Transverse colon (tissue), 4 donors: ENCODE data around the gene AARS1.
"Not testable (repeated sequence)": the region's sequence is repeated elsewhere in the genome, so short reads cannot be mapped to it uniquely, and the experiment has no call there.

Experiments used
- CTCF ChIP-seq, 5 experiments: fragments of 200-600 bp in 3 of 5; fragments of 450-650 bp in 2 of 5; sonication (generic) in 3 of 5; IDR thresholded peaks; 1 replicate in 2 of 5; 2 replicates in 3 of 5; pipeline ENCODE4 v1.5.1; 2016 to 2017; ENCODE audit warnings: antibody characterized with exemption in 5 of 5, inconsistent platforms in 3 of 5, mild to moderate bottlenecking in 2 of 5, moderate library complexity in 1 of 5
- EP300 ChIP-seq: sonication (generic); formaldehyde crosslinking; IDR thresholded peaks from one replicate; pipeline ENCODE4 v1.6.1; 2017; ENCODE audit warnings: antibody characterized with exemption, low read depth
- POLR2A ChIP-seq: fragments of 450-650 bp; IDR thresholded peaks from one replicate; pipeline ENCODE4 v1.6.1; 2016; ENCODE audit warnings: antibody characterized with exemption, mild to moderate bottlenecking, moderate library complexity
- POLR2AphosphoS5 ChIP-seq, 3 donors: sonication (generic); formaldehyde crosslinking; IDR thresholded peaks; one replicate each; pipeline ENCODE4 v1.6.1; 2016; ENCODE audit warnings: antibody characterized with exemption in 3 of 3

DNA sequence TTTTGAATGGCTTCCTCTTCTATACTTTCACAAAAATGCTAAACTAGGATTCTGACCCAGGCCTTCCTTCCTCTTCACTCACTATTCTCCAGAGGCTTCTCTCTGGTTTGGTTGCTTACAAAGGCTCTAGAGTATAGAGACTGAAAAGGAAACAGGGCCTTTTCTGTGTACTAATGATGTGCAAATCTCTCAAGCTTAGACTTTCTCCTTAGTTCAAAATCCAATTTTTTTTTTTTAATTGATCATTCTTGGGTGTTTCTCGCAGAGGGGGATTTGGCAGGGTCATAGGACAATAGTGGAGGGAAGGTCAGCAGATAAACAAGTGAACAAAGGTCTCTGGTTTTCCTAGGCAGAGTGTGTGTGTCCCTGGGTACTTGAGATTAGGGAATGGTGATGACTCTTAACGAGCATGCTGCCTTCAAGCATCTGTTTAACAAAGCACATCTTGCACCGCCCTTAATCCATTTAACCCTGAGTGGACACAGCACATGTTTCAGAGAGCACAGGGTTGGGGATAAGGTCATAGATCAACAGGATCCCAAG lies 65.3 kb downstream of the AARS1 start:
- not testable (repeated sequence) for TF ChIP-seq EP300; CTCF (IDR thresholded peaks at IDR 0.05); POLR2A; POLR2AphosphoS5 (IDR thresholded peaks at IDR 0.05)
